SU-DHL-6 (cell line): ENCODE data around the gene CYB5R2.

Source experiments
- H2AFZ ChIP-seq: fragments of 200-600 bp; sonication (generic); 2 replicates; pipeline ENCODE4 v1.6.1; 2014; ENCODE audit warnings: low read depth, mild to moderate bottlenecking, moderate library complexity, mixed read lengths, antibody characterized with exemption, low read length; ENCODE audit not compliant: severe bottlenecking
- H3F3A ChIP-seq: fragments of 200-600 bp; shearing (Covaris generic); 2 replicates; pipeline ENCODE4 v1.6.0; 2016; ENCODE audit warnings: antibody characterized with exemption, mild to moderate bottlenecking; ENCODE audit not compliant: insufficient read depth
- H3K27ac ChIP-seq: fragments of 200-600 bp; sonication (generic); 2 replicates; pipeline ENCODE4 v1.5.1; 2016; ENCODE audit warnings: low read depth, mild to moderate bottlenecking, low read length, moderate library complexity, mixed read lengths
- H3K27me3 ChIP-seq: fragments of 200-600 bp; sonication (generic), shearing (Covaris generic); 2 replicates; pipeline ENCODE4 v1.6.0; 2014; ENCODE audit warnings: mild to moderate bottlenecking, low read length
- H3K36me3 ChIP-seq: fragments of 200-600 bp; sonication (generic); 2 replicates; pipeline ENCODE4 v1.6.1; 2014; ENCODE audit warnings: mild to moderate bottlenecking, low read length, mixed read lengths
- H3K4me2 ChIP-seq: fragments of 300-600, 200-600 bp; shearing (Covaris generic), sonication (generic); 2 replicates; pipeline ENCODE4 v1.6.0; 2014; ENCODE audit warnings: low read length, low read depth, mild to moderate bottlenecking; ENCODE audit not compliant: poor library complexity, severe bottlenecking
- H3K4me3 ChIP-seq: fragments of 200-600 bp; sonication (generic); 2 replicates; pipeline ENCODE4 v1.5.1; 2014; ENCODE audit warnings: antibody characterized with exemption, low read length, mild to moderate bottlenecking, mixed read lengths; ENCODE audit not compliant: insufficient read depth, poor library complexity, severe bottlenecking
- H3K79me2 ChIP-seq: fragments of 200-600 bp; sonication (generic); 2 replicates; pipeline ENCODE4 v1.6.1; 2014; ENCODE audit warnings: mild to moderate bottlenecking, low read length, moderate library complexity; ENCODE audit not compliant: insufficient read depth
- H3K9ac ChIP-seq: fragments of 200-600 bp; sonication (generic); 2 replicates; pipeline ENCODE4 v1.7.0; 2014; ENCODE audit warnings: mild to moderate bottlenecking, low read length
- H3K9me2 ChIP-seq: fragments of 200-600 bp; sonication (generic); replicated peaks from 2 replicates; pipeline ENCODE4 v1.6.1; 2014; ENCODE audit warnings: low read length; ENCODE audit not compliant: insufficient read depth
- H3K9me3 ChIP-seq: fragments of 200-600 bp; sonication (generic); 2 replicates; pipeline ENCODE4 v1.6.1; 2014; ENCODE audit warnings: low read length, mixed read lengths; ENCODE audit not compliant: insufficient read depth
- H4K20me1 ChIP-seq: fragments of 200-600 bp; sonication (generic); 2 replicates; pipeline ENCODE4 v1.6.1; 2014; ENCODE audit warnings: low read depth, mild to moderate bottlenecking, antibody characterized with exemption, low read length, moderate library complexity, mixed read lengths
- EZH2phosphoT487 ChIP-seq: fragments of 200-600 bp; sonication (generic), shearing (Covaris generic); conservative IDR thresholded peaks from 2 replicates; pipeline ENCODE4 v1.6.1; 2018; ENCODE audit warnings: mild to moderate bottlenecking, antibody characterized with exemption, low read length, moderate library complexity, mixed read lengths
- TF ChIP-seq, protein P1 (sequence below): fragments of 200-600 bp; sonication (generic); IDR thresholded peaks from one replicate; pipeline ENCODE4 v1.5.1; 2017; ENCODE audit warnings: antibody characterized with exemption, mild to moderate bottlenecking, low read length, moderate library complexity; ENCODE audit not compliant: insufficient read depth, poor library complexity, severe bottlenecking

Gene CYB5R2

DNA sequence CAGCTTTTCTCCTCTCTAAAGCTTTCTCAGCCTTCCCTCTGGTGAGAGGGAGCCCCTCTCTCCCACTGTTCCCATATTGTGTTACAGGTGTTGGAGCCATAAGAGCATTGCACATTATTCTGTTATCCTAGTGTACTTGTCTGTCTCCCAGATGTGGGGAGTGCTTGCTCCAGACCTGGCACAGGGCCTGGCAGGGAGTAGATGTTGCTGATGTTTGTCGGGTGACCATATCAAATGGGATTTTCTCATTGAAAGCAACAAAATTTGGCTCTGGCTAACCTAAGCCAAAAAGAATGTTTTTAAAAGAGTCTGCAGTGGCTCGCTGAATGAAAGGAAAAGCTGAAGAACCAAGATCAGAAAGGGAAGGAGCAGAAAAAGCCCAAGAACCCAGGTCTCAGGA, 41.1 kb downstream of the CYB5R2 start:
- Histone ChIP-seq H3K27me3 (no peaks in the 10 kb centered on the region), H3K79me2 (no peaks in the 10 kb centered on the region), H3K27ac (no peak overlapping the region), H4K20me1 (no peaks in the 10 kb centered on the region), H3K36me3 (no peaks in the 10 kb centered on the region), H3K4me2 (no peak overlapping the region), H3K9me3 (no peaks in the 10 kb centered on the region), H3K4me3 (no peak overlapping the region), H3F3A (no peaks in the 10 kb centered on the region), H3K9ac (no peak overlapping the region), H3K9me2 (no peaks in the 10 kb centered on the region), H2AFZ (no peak overlapping the region)
- TF ChIP-seq, protein P1, sequence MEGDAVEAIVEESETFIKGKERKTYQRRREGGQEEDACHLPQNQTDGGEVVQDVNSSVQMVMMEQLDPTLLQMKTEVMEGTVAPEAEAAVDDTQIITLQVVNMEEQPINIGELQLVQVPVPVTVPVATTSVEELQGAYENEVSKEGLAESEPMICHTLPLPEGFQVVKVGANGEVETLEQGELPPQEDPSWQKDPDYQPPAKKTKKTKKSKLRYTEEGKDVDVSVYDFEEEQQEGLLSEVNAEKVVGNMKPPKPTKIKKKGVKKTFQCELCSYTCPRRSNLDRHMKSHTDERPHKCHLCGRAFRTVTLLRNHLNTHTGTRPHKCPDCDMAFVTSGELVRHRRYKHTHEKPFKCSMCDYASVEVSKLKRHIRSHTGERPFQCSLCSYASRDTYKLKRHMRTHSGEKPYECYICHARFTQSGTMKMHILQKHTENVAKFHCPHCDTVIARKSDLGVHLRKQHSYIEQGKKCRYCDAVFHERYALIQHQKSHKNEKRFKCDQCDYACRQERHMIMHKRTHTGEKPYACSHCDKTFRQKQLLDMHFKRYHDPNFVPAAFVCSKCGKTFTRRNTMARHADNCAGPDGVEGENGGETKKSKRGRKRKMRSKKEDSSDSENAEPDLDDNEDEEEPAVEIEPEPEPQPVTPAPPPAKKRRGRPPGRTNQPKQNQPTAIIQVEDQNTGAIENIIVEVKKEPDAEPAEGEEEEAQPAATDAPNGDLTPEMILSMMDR, result no peak

DNA sequence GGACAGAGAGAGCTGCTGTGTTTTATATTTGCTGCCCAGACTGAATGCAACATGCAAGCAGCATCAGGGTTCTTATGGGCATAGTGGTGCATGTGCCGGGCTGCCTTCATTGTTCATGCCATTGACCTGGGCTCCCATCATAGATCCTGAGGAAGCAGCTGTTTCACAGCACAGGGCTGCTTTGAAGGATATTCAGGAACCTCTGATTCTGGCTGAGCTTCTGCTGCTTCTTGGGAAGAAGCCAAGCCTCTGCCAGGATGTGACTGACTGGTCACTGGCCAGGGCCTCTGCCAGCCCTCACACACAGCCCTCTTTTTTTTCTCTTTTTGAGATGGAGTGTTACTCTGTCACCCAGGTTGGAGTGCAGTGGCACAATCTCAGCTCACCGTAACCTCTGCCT, 43.3 kb downstream of the CYB5R2 start:
- Histone ChIP-seq H3K9ac (no peak overlapping the region), H3K9me2 (no peaks in the 10 kb centered on the region), H2AFZ (no peak overlapping the region), H3K4me3 (no peak overlapping the region), H3K27me3 (no peaks in the 10 kb centered on the region), H3K4me2 (no peak overlapping the region), H3K36me3 (no peaks in the 10 kb centered on the region), H4K20me1 (no peaks in the 10 kb centered on the region), H3K79me2 (no peaks in the 10 kb centered on the region), H3F3A (no peaks in the 10 kb centered on the region), H3K27ac (no peak overlapping the region), H3K9me3 (no peaks in the 10 kb centered on the region)
- no peak for TF ChIP-seq EZH2phosphoT487
- TF ChIP-seq, protein P1, result no peak

DNA sequence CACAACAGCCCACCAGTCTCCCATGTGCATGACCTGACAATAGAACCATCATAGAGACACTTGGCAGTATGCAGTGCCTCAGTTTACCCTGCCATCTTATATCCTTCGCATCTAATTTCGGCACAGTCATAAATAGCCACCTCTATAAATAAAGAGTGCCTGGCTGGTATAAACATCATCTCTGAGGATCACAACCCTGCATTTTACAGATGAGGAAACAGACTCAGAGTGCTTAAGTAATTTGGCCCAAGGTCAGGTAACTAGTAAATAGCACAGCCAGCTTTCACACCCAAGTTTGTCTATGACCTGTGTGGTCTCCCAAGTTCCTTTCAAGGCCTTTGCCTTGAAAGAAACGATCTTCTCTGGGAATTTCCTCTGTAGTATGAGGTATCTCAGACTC, 44.6 kb downstream of the CYB5R2 start:
- Histone ChIP-seq H3K4me2 (no peak overlapping the region), H3K9me3 (no peaks in the 10 kb centered on the region), H3K79me2 (no peaks in the 10 kb centered on the region), H2AFZ (no peak overlapping the region), H3K9ac (no peak overlapping the region), H3K27ac (no peak overlapping the region), H3K27me3 (no peaks in the 10 kb centered on the region), H4K20me1 (no peaks in the 10 kb centered on the region), H3K9me2 (no peaks in the 10 kb centered on the region), H3K36me3 (no peaks in the 10 kb centered on the region), H3F3A (no peaks in the 10 kb centered on the region), H3K4me3 (no peak overlapping the region)
- TF ChIP-seq EZH2phosphoT487, result no peak
- TF ChIP-seq, protein P1, result no peak

DNA sequence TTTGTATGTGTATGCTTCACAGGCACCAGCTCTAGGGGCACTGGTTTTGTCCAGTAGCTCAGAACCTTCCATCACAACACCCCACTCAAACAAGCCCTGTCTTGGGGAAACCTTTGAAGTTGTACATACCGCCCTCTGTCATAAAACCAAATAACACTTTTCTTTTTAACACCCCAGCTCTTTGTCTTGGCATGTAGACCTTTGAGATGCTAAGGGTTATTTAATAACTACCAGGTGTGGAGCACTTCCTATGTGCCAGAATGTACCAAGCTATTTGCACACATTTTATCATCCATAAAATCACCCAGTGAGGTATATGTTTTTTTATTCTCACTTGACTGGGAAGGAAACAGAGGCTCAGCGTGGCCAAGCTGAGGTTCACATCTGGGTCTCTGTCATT, 50.6 kb downstream of the CYB5R2 start:
- H3K4me3 ChIP-seq, result no peak overlapping the region
- no peaks in the 10 kb centered on the region for H4K20me1 ChIP-seq
- no peaks in the 10 kb centered on the region for H3K9me2 ChIP-seq
- H3K27me3 ChIP-seq, result no peaks in the 10 kb centered on the region
- H3K27ac ChIP-seq, result no peak overlapping the region
- no peaks in the 10 kb centered on the region for H3F3A ChIP-seq
- no peak overlapping the region for H3K4me2 ChIP-seq
- H3K36me3 ChIP-seq, result no peaks in the 10 kb centered on the region
- TF ChIP-seq, protein P1, result no peak
- no peak for TF ChIP-seq EZH2phosphoT487
- H3K9me3 ChIP-seq, result no peaks in the 10 kb centered on the region
- no peak overlapping the region for H2AFZ ChIP-seq
- no peak overlapping the region for H3K9ac ChIP-seq
- no peaks in the 10 kb centered on the region for H3K79me2 ChIP-seq
